Suprapubic skin (tissue), 4 donors: ENCODE results near the gene KIAA1217. TPM values are rescaled to one million over a fixed set of nuclear protein-coding genes. Genes with fewer than 3 reads are reported as not detected.

Experiments used
- DNase-seq, 2 donors: peaks; one replicate each; pipeline ENCODE4 v3.0.0-alpha.2; 2019; ENCODE audit warnings: low spot score in 2 of 2
- H3K27ac ChIP-seq: fragments of 200-600 bp; sonication (generic); one replicate; pipeline ENCODE4 v1.5.1; 2019
- H3K27me3 ChIP-seq: fragments of 200-600 bp; sonication (generic); one replicate; pipeline ENCODE4 v1.5.1; 2019
- H3K36me3 ChIP-seq: fragments of 200-600 bp; sonication (generic); one replicate; pipeline ENCODE4 v1.5.1; 2019
- H3K4me1 ChIP-seq: fragments of 200-600 bp; sonication (generic); one replicate; pipeline ENCODE4 v1.5.1; 2019
- H3K4me3 ChIP-seq: fragments of 200-600 bp; sonication (generic); one replicate; pipeline ENCODE4 v1.5.1; 2019; ENCODE audit warnings: mild to moderate bottlenecking
- H3K9me3 ChIP-seq: fragments of 200-600 bp; sonication (generic); one replicate; pipeline ENCODE4 v1.5.1; 2019
- CTCF ChIP-seq, 2 donors: fragments of 200-600 bp in 1 of 2; fragments of 450-650 bp in 1 of 2; sonication (generic) in 1 of 2; IDR thresholded peaks; one replicate each; pipeline ENCODE4 v1.5.1; 2016 to 2019; ENCODE audit warnings: antibody characterized with exemption in 2 of 2, mild to moderate bottlenecking in 1 of 2, moderate library complexity in 1 of 2
- EP300 ChIP-seq: sonication (generic); formaldehyde crosslinking; IDR thresholded peaks from one replicate; pipeline ENCODE4 v1.6.1; 2017; ENCODE audit warnings: antibody characterized with exemption
- POLR2A ChIP-seq, 2 donors: fragments of 450-650 bp; IDR thresholded peaks; one replicate each; pipeline ENCODE4 v1.6.1; 2017; ENCODE audit warnings: antibody characterized with exemption in 2 of 2, mild to moderate bottlenecking in 2 of 2, moderate library complexity in 2 of 2
- POLR2AphosphoS5 ChIP-seq, 3 donors: sonication (generic); formaldehyde crosslinking; IDR thresholded peaks; one replicate each; pipeline ENCODE4 v1.6.1; 2017; ENCODE audit warnings: antibody characterized with exemption in 3 of 3
- WGBS: methylation state at CpG from one replicate; pipeline ENCODE4 v1.1.5; 2018; 5-methylcytosine and 5-hydroxymethylcytosine counted together
- total RNA-seq, 4 donors: library from RNA; depleted of rRNA; stranded (reverse); fragments of >200 nt; gene quantifications; one replicate each; pipeline ENCODE4 v1.1.0, GENCODE V29; 2016

Gene KIAA1217
- total RNA-seq, 4 donors from 2014 or later: 59.2 to 109 (median 72.1) TPM

GRCh38 chr10:24234784-24235183 lies 25.8 kb downstream of the KIAA1217 start:
- DNase-seq: no peak
- Histone ChIP-seq H3K27ac (no peak overlapping the region), H3K4me1 (peaks cover 36% of the 10 kb centered on the region), H3K36me3 (no peaks in the 10 kb centered on the region), H3K27me3 (no peaks in the 10 kb centered on the region), H3K4me3 (no peak overlapping the region), H3K9me3 (no peaks in the 10 kb centered on the region)
- TF ChIP-seq POLR2A (IDR thresholded peaks at IDR 0.05) (no peak), POLR2AphosphoS5 (IDR thresholded peaks at IDR 0.05) (no peak), CTCF (IDR thresholded peaks at IDR 0.05) (no peak), EP300 (no peak)
- 44% methylated on average over 1 of the region's 1 CpG for WGBS

GRCh38 chr10:24235471-24235870 lies 26.5 kb downstream of the KIAA1217 start:
- WGBS: 79% methylated on average over 7 of the region's 7 CpGs
- Histone ChIP-seq H3K36me3 (no peaks in the 10 kb centered on the region), H3K4me3 (no peak overlapping the region), H3K4me1 (peaks cover 43% of the 10 kb centered on the region), H3K27ac (no peak overlapping the region), H3K9me3 (no peaks in the 10 kb centered on the region), H3K27me3 (no peaks in the 10 kb centered on the region)
- no peak for TF ChIP-seq POLR2AphosphoS5 (IDR thresholded peaks at IDR 0.05)
- TF ChIP-seq CTCF (IDR thresholded peaks at IDR 0.05): no peak
- TF ChIP-seq EP300: no peak
- TF ChIP-seq POLR2A (IDR thresholded peaks at IDR 0.05): no peak
- DNase-seq: no peak

GRCh38 chr10:24237801-24238395 lies 29.0 kb downstream of the KIAA1217 start:
- WGBS: 47% methylated on average over 9 of the region's 9 CpGs
- DNase-seq: no peak
- Histone ChIP-seq H3K4me1 (peaks cover 67% of the 10 kb centered on the region), H3K4me3 (peak overlapping the region; percentile 44), H3K9me3 (no peaks in the 10 kb centered on the region), H3K27ac (peak overlapping the region; percentile 87), H3K27me3 (no peaks in the 10 kb centered on the region), H3K36me3 (no peaks in the 10 kb centered on the region)
- no peak for TF ChIP-seq CTCF (IDR thresholded peaks at IDR 0.05)
- no peak for TF ChIP-seq POLR2AphosphoS5 (IDR thresholded peaks at IDR 0.05)
- TF ChIP-seq EP300: no peak
- TF ChIP-seq POLR2A (IDR thresholded peaks at IDR 0.05): no peak

- Histone ChIP-seq H3K36me3 (no peaks in the 10 kb centered on the region), H3K9me3 (no peaks in the 10 kb centered on the region), H3K4me3 (peak overlapping the region; percentile 44), H3K4me1 (peaks cover 69% of the 10 kb centered on the region), H3K27me3 (no peaks in the 10 kb centered on the region), H3K27ac (peak overlapping the region; percentile 87)
- no peak for DNase-seq
- 31% methylated on average over 13 of the region's 13 CpGs for WGBS
- TF ChIP-seq POLR2A (IDR thresholded peaks at IDR 0.05): no peak
Observed at GRCh38 chr10:24238519-24239247, 29.7 kb downstream of the KIAA1217 start.

- H3K4me1 ChIP-seq: peaks cover 65% of the 10 kb centered on the region
- WGBS: 47% methylated on average over 10 of the region's 10 CpGs
- no peak for DNase-seq
Observed at GRCh38 chr10:24239289-24240040, 30.5 kb downstream of the KIAA1217 start.

More at GRCh38 chr10:24239289-24240040, 30.5 kb downstream of the KIAA1217 start:
- H3K27ac ChIP-seq: peak overlapping the region; percentile 87
- H3K4me3 ChIP-seq: peak overlapping the region; percentile 44
- no peaks in the 10 kb centered on the region for H3K36me3 ChIP-seq
- no peaks in the 10 kb centered on the region for H3K9me3 ChIP-seq
- TF ChIP-seq CTCF (IDR thresholded peaks at IDR 0.05) (no peak), EP300 (no peak), POLR2AphosphoS5 (IDR thresholded peaks at IDR 0.05) (no peak), POLR2A (IDR thresholded peaks at IDR 0.05) (no peak)
- no peaks in the 10 kb centered on the region for H3K27me3 ChIP-seq
